Measurements from ENCODE around the gene RHBDD1. TPM values are rescaled to one million over a fixed set of nuclear protein-coding genes. Genes with fewer than 3 reads are reported as not detected.

The RHBDD1 gene
- total RNA-seq, 3 donors from 2014 or later (not counting 1 experiment from before 2014, with no cell fraction given), result 33.7 to 49.7 (median 47.7) TPM

DNA sequence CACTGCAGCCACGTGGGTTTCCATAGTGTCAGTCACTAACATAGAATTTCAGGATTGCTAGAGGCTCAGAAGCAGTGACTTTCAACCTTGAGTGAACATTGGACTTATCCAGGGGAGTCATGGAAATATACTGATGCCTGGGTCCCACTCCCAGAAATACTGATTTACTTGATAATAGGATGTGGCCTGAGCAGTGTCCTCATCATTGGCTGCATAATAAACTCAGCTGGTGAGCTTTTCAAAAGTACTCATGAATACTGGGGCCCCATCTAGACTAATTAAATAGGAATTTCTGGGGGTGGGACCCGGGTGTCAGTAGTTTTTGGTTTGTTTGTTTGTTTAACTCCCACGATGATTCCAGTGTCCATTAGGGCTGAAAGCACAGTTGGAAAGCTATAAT lies 186.8 kb downstream of the RHBDD1 start:
- Histone ChIP-seq H3K27me3 (ENCODE audit: control insufficient read depth, insufficient read depth, low read length) (no peaks in the 10 kb centered on the region), H3K36me3 (ENCODE audit: control insufficient read depth, insufficient read depth, low read length) (no peaks in the 10 kb centered on the region), H3K4me1 (ENCODE audit: control insufficient read depth, insufficient read depth, low read length) (no peaks in the 10 kb centered on the region), H3K27ac (ENCODE audit: low read length) (no peak overlapping the region), H3K9me3 (ENCODE audit: control insufficient read depth, insufficient read depth, low read length) (no peaks in the 10 kb centered on the region), H3K4me3 (ENCODE audit: low read length) (no peak overlapping the region)
- intact Hi-C loops (cut with micrococcal nuclease), result no loop called here
- no peak for DNase-seq
- no peak overlapping the region for H3K27ac Mint-ChIP-seq
- no peaks in the 10 kb centered on the region for H3K4me1 Mint-ChIP-seq
- no peak for ATAC-seq
- TF ChIP-seq, protein P1, sequence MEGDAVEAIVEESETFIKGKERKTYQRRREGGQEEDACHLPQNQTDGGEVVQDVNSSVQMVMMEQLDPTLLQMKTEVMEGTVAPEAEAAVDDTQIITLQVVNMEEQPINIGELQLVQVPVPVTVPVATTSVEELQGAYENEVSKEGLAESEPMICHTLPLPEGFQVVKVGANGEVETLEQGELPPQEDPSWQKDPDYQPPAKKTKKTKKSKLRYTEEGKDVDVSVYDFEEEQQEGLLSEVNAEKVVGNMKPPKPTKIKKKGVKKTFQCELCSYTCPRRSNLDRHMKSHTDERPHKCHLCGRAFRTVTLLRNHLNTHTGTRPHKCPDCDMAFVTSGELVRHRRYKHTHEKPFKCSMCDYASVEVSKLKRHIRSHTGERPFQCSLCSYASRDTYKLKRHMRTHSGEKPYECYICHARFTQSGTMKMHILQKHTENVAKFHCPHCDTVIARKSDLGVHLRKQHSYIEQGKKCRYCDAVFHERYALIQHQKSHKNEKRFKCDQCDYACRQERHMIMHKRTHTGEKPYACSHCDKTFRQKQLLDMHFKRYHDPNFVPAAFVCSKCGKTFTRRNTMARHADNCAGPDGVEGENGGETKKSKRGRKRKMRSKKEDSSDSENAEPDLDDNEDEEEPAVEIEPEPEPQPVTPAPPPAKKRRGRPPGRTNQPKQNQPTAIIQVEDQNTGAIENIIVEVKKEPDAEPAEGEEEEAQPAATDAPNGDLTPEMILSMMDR (IDR thresholded peaks at IDR 0.05), result no peak
- H3K36me3 Mint-ChIP-seq, result no peaks in the 10 kb centered on the region
- H3K4me3 Mint-ChIP-seq, result no peak overlapping the region
- peaks cover 17 to 31% of the 10 kb centered on the region in 2 donors for H3K27me3 Mint-ChIP-seq (ENCODE audit: low read depth in 2 of 2)
- H3K9me3 Mint-ChIP-seq, result no peaks in the 10 kb centered on the region
- 89% methylated on average over 3 of the region's 3 CpGs for WGBS (ENCODE audit: insufficient coverage)

DNA sequence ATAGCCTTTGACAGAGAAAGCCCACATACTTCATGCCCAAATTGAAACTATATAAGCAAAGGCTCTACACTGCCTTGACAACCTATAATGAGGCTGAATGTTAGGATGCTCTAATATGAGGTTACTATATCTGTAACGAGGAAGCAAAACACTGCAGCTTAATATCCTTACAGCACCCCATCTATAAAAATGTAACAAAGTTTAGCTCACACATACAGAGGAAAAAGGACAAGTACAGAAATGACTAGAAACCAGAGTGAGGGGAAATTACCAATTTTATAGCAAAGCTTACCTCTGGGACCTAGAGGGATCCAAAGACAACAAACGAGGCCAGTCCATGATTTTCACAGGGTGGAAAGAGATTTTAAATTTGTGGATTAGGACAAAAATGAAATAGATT lies 189.7 kb downstream of the RHBDD1 start:
- TF ChIP-seq, protein P1 (IDR thresholded peaks at IDR 0.05), result no peak
- 70% methylated on average over 1 of the region's 2 CpGs for WGBS (ENCODE audit: insufficient coverage)
- no peak overlapping the region for H3K27ac Mint-ChIP-seq

DNA sequence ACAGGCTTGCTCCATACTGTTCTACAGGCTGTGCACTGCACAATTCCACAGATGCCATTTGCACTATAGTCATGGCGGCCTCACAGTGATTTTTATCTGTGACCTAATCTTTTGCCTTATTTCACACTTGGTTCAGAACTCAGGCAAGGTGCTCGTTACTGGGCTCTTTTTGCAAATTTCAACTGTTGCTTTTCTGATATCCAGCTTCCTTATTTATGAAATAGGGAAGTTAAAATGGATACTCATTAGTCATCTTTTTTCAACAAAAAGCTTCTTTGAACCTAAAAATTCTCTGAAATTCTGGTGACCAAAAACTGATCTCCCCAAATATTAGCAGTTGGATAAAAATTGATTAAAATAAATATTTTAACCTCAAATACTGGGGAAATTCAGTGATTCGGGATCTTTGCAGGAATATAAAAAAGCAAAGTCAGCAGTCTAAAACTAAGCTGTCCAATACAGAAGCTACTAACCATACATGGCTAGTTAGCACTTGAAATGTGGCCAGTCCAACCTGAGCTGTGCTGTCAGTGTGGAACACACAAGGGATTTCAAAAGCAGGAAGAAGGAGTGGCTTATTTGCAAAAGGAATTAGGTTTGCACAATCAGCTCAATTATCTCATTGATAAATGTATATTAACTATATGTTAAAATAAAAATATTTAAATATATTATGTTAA lies 193.7 kb downstream of the RHBDD1 start:
- no peak overlapping the region for H3K4me3 ChIP-seq (ENCODE audit: low read length)
- Mint-ChIP-seq H3K4me3 (no peak overlapping the region), H3K36me3 (no peaks in the 10 kb centered on the region), H3K9me3 (no peaks in the 10 kb centered on the region), H3K27me3 (ENCODE audit: low read depth in 2 of 2) (peaks cover 30 to 65% of the 10 kb centered on the region in 2 donors), H3K27ac (no peak overlapping the region), H3K4me1 (peaks cover 19 to 26% of the 10 kb centered on the region in 2 donors)
- WGBS (ENCODE audit: insufficient coverage), result 56% methylated on average over 3 of the region's 3 CpGs
- DNase-seq (no peak), ATAC-seq (no peak)
- H3K27ac ChIP-seq (ENCODE audit: low read length), result no peak overlapping the region
- peaks cover 32% of the 10 kb centered on the region for H3K27me3 ChIP-seq (ENCODE audit: control insufficient read depth, insufficient read depth, low read length)
- no peaks in the 10 kb centered on the region for H3K36me3 ChIP-seq (ENCODE audit: control insufficient read depth, insufficient read depth, low read length)
- TF ChIP-seq, protein P1 (IDR thresholded peaks at IDR 0.05), result no peak
- no peaks in the 10 kb centered on the region for H3K9me3 ChIP-seq (ENCODE audit: control insufficient read depth, insufficient read depth, low read length)
- peaks cover 12% of the 10 kb centered on the region for H3K4me1 ChIP-seq (ENCODE audit: control insufficient read depth, insufficient read depth, low read length)
- intact Hi-C loops (cut with micrococcal nuclease), result no loop called here

More for the DNA sequence above, 189.7 kb downstream of the RHBDD1 start:
- H3K4me1 Mint-ChIP-seq, result peaks cover 3 to 4% of the 10 kb centered on the region in 2 donors
- ATAC-seq, result no peak
- no peak overlapping the region for H3K4me3 Mint-ChIP-seq
- no peak for DNase-seq
- Histone ChIP-seq H3K27ac (ENCODE audit: low read length) (no peak overlapping the region), H3K36me3 (ENCODE audit: control insufficient read depth, insufficient read depth, low read length) (no peaks in the 10 kb centered on the region), H3K27me3 (ENCODE audit: control insufficient read depth, insufficient read depth, low read length) (peaks cover 9% of the 10 kb centered on the region), H3K4me3 (ENCODE audit: low read length) (no peak overlapping the region), H3K9me3 (ENCODE audit: control insufficient read depth, insufficient read depth, low read length) (no peaks in the 10 kb centered on the region), H3K4me1 (ENCODE audit: control insufficient read depth, insufficient read depth, low read length) (no peaks in the 10 kb centered on the region)
- no peaks in the 10 kb centered on the region for H3K36me3 Mint-ChIP-seq
- intact Hi-C loops (cut with micrococcal nuclease), result no loop called here
- peaks cover 15 to 38% of the 10 kb centered on the region in 2 donors for H3K27me3 Mint-ChIP-seq (ENCODE audit: low read depth in 2 of 2)
- H3K9me3 Mint-ChIP-seq, result no peaks in the 10 kb centered on the region

DNA sequence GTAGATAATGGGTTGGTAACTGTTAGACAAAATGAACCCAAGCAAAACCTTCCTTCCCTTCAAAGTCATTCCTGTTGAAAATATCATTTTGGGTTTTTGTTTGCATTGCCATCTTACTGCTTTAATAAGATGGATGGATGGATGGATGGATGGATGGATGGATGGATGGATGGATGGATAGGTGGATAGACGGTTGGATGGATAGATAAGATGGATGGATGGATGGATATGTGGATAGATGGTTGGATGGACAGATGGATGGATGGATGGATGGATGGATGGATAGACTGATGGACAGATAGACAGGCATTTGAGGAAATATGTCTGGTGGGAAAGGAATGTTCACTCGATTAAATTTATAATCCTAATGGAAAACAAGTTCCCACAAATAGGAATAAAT lies 194.9 kb downstream of the RHBDD1 start:
- Mint-ChIP-seq H3K36me3 (no peaks in the 10 kb centered on the region), H3K9me3 (no peaks in the 10 kb centered on the region), H3K27ac (no peak overlapping the region), H3K4me1 (peaks cover 19 to 26% of the 10 kb centered on the region in 2 donors), H3K27me3 (ENCODE audit: low read depth in 2 of 2) (peaks cover 38 to 64% of the 10 kb centered on the region in 2 donors), H3K4me3 (no peak overlapping the region)
- Histone ChIP-seq H3K4me1 (ENCODE audit: control insufficient read depth, insufficient read depth, low read length) (peaks cover 12% of the 10 kb centered on the region), H3K27ac (ENCODE audit: low read length) (no peak overlapping the region), H3K9me3 (ENCODE audit: control insufficient read depth, insufficient read depth, low read length) (no peaks in the 10 kb centered on the region), H3K4me3 (ENCODE audit: low read length) (no peak overlapping the region), H3K36me3 (ENCODE audit: control insufficient read depth, insufficient read depth, low read length) (no peaks in the 10 kb centered on the region), H3K27me3 (ENCODE audit: control insufficient read depth, insufficient read depth, low read length) (peaks cover 42% of the 10 kb centered on the region)
- ATAC-seq, result no peak
- DNase-seq, result no peak
- TF ChIP-seq, protein P1 (IDR thresholded peaks at IDR 0.05), result no peak
- 88% methylated on average over 1 of the region's 2 CpGs for WGBS (ENCODE audit: insufficient coverage)
- intact Hi-C loops (cut with micrococcal nuclease), result no loop called here

All from natural killer cell (primary cell).